GM23338 (cell line): ENCODE data around the gene OR6C74. TPM values are rescaled to one million over a fixed set of nuclear protein-coding genes. Genes with fewer than 3 reads are reported as not detected.

Source experiments
- ATAC-seq: fragments of 200-7000 bp; cut with Tn5 transposase; 3 replicates; pipeline ENCODE4 v1.9.1; 2020
- DNase-seq: peaks from one replicate; pipeline ENCODE4 v3.0.0-alpha.2; 2015; ENCODE audit warnings: low spot score
- H2AFZ ChIP-seq: fragments of 200-600 bp; sonication (generic); 2 replicates; pipeline ENCODE4 v1.8.0; 2016; ENCODE audit warnings: antibody characterized with exemption, mild to moderate bottlenecking, moderate library complexity
- H3F3A ChIP-seq: fragments of 200-600 bp; sonication (generic); replicated peaks from 2 replicates; pipeline ENCODE4 v1.8.0; 2017; ENCODE audit warnings: antibody characterized with exemption, mixed run types, low read depth
- H3K27ac ChIP-seq: fragments of 200-600 bp; sonication (generic); 2 replicates; pipeline ENCODE4 v1.6.1; 2016; ENCODE audit warnings: low read depth
- H3K27me3 ChIP-seq: fragments of 200-600 bp; sonication (generic); 2 replicates; pipeline ENCODE4 v1.8.0; 2016; ENCODE audit warnings: mild to moderate bottlenecking, mixed run types, moderate library complexity; ENCODE audit not compliant: insufficient read depth
- H3K36me3 ChIP-seq: fragments of 200-600 bp; sonication (generic); 2 replicates; pipeline ENCODE4 v1.8.0; 2016; ENCODE audit warnings: mild to moderate bottlenecking; ENCODE audit not compliant: insufficient read depth
- H3K4me1 ChIP-seq: fragments of 200-600 bp; sonication (generic); 2 replicates; pipeline ENCODE4 v1.8.0; 2016; ENCODE audit warnings: mild to moderate bottlenecking, moderate library complexity; ENCODE audit not compliant: insufficient read depth
- H3K4me2 ChIP-seq: fragments of 200-600 bp; sonication (generic); 2 replicates; pipeline ENCODE4 v1.7.1; 2017; ENCODE audit warnings: mixed run types
- H3K4me3 ChIP-seq: fragments of 200-600 bp; sonication (generic); 2 replicates; pipeline ENCODE4 v1.6.1; 2016; ENCODE audit warnings: mixed run types
- H3K79me2 ChIP-seq: fragments of 200-600 bp; sonication (generic); replicated peaks from 2 replicates; pipeline ENCODE4 v1.8.0; 2017; ENCODE audit warnings: mild to moderate bottlenecking; ENCODE audit not compliant: insufficient read depth
- H3K9me2 ChIP-seq: fragments of 200-600 bp; sonication (generic); 2 replicates; pipeline ENCODE4 v1.8.0; 2017; ENCODE audit not compliant: insufficient read depth
- H4K20me1 ChIP-seq: fragments of 200-600 bp; sonication (generic); replicated peaks from 2 replicates; pipeline ENCODE4 v1.8.0; 2017; ENCODE audit warnings: mild to moderate bottlenecking; ENCODE audit not compliant: insufficient read depth
- H3K27ac Mint-ChIP-seq: 2 replicates; pipeline ENCODE4 v1.8.0; 2020; ENCODE audit warnings: inconsistent platforms, mild to moderate bottlenecking, moderate library complexity, mixed read lengths
- H3K27me3 Mint-ChIP-seq: 3 replicates; pipeline ENCODE4 v1.8.0; 2022; ENCODE audit warnings: low read depth, mild to moderate bottlenecking, moderate library complexity, mixed read lengths, inconsistent platforms; ENCODE audit not compliant: insufficient read depth, poor library complexity
- H3K36me3 Mint-ChIP-seq: 3 replicates; pipeline ENCODE4 v1.8.0; 2021; ENCODE audit warnings: low read depth, mild to moderate bottlenecking, inconsistent platforms, moderate library complexity, mixed read lengths
- H3K4me1 Mint-ChIP-seq: 3 replicates; pipeline ENCODE4 v1.8.0; 2020; ENCODE audit warnings: mild to moderate bottlenecking, inconsistent platforms, mixed read lengths
- H3K4me3 Mint-ChIP-seq: 3 replicates; pipeline ENCODE4 v1.8.0; 2021; ENCODE audit warnings: moderate library complexity, mild to moderate bottlenecking, inconsistent platforms, mixed read lengths
- H3K9me3 Mint-ChIP-seq: 3 replicates; pipeline ENCODE4 v1.8.0; 2020; ENCODE audit warnings: moderate library complexity, mild to moderate bottlenecking, inconsistent platforms, mixed read lengths
- CREB1 ChIP-seq: fragments of 250-450 bp; sonication (Bioruptor Pico); IDR thresholded peaks from 2 replicates; pipeline ENCODE4 v1.5.0; 2020; ENCODE audit warnings: low read depth, mild to moderate bottlenecking, moderate library complexity
- CTCF ChIP-seq, 2 experiments: fragments of 200-600 bp in 1 of 2; sonication (generic) in 1 of 2; conservative IDR thresholded peaks; 2 replicates each; pipeline versions ENCODE4 v1.5.1 to v1.6.1; 2016 to 2017; ENCODE audit warnings: antibody characterized with exemption in 2 of 2, low read depth in 2 of 2, mild to moderate bottlenecking in 2 of 2, moderate library complexity in 1 of 2
- ETS1 ChIP-seq: IDR thresholded peaks from 2 replicates; pipeline ENCODE4 v1.6.1; 2016; ENCODE audit warnings: antibody characterized with exemption
- EZH2 ChIP-seq: fragments of 200-600 bp; sonication (generic); IDR thresholded peaks from one replicate; pipeline ENCODE4 v1.8.0; 2017; ENCODE audit warnings: antibody characterized with exemption, mild to moderate bottlenecking, low read depth; ENCODE audit not compliant: unreplicated experiment
- EZH2phosphoT487 ChIP-seq: fragments of 200-600 bp; sonication (generic); IDR thresholded peaks from one replicate; pipeline ENCODE4 v1.8.1; 2018; ENCODE audit warnings: antibody characterized with exemption; ENCODE audit not compliant: unreplicated experiment
- JUNB ChIP-seq: IDR thresholded peaks from one replicate; pipeline ENCODE4 v1.6.1; 2016; ENCODE audit warnings: antibody characterized with exemption; ENCODE audit not compliant: unreplicated experiment
- NANOG ChIP-seq: IDR thresholded peaks from 2 replicates; pipeline ENCODE4 v1.6.1; 2016; ENCODE audit warnings: antibody characterized with exemption, borderline replicate concordance
- POLR2AphosphoS5 ChIP-seq: IDR thresholded peaks from 2 replicates; pipeline ENCODE4 v1.6.1; 2016; ENCODE audit warnings: antibody characterized with exemption, low read depth
- STAT1 ChIP-seq: IDR thresholded peaks from one replicate; pipeline ENCODE4 v1.6.1; 2016; ENCODE audit warnings: antibody characterized with exemption; ENCODE audit not compliant: unreplicated experiment
- ZNF331 ChIP-seq: fragments of 250-450 bp; sonication (Bioruptor Pico); IDR thresholded peaks from 2 replicates; pipeline ENCODE4 v1.5.0; 2020; ENCODE audit warnings: low read depth, mild to moderate bottlenecking, moderate library complexity
- ZNF462 ChIP-seq: fragments of 250-450 bp; sonication (Bioruptor Pico); IDR thresholded peaks from 2 replicates; pipeline ENCODE4 v1.5.0; 2020; ENCODE audit warnings: mild to moderate bottlenecking, moderate library complexity
- polyA plus RNA-seq: library from polyadenylated mRNA; unstranded; fragments of >200 nt; fragmentation: Nextera tagmentation; extraction: Ambion mirVana; gene quantifications from 2 replicates; pipeline ENCODE4 v1.2.1, GENCODE V29; 2016
- total RNA-seq: library from RNA; depleted of rRNA; stranded (reverse); fragments of >200 nt; shearing (Covaris generic); gene quantifications from 2 replicates; pipeline ENCODE4 v1.2.3, GENCODE V29; 2014

OR6C74 gene
- total and polyA plus RNA-seq, 2 experiments from 2014 or later: not detected

- TF ChIP-seq CTCF (conservative IDR thresholded peaks at IDR 0.05; ENCODE audit: low read depth in 2 of 2) (no peak), NANOG (no peak)
These were observed 16.8 kb upstream of the OR6C74 start (continued) for GRCh38 chr12:55227643-55228042.

GRCh38 chr12:55246159-55246558, 1.8 kb downstream of the OR6C74 start:
- H3K4me3 Mint-ChIP-seq: no peak overlapping the region
- Histone ChIP-seq H3K9me2 (no peaks in the 10 kb centered on the region), H3K4me3 (no peak overlapping the region), H3K27ac (no peak overlapping the region), H3K4me1 (no peaks in the 10 kb centered on the region), H3F3A (no peaks in the 10 kb centered on the region), H3K79me2 (no peaks in the 10 kb centered on the region), H4K20me1 (no peaks in the 10 kb centered on the region), H2AFZ (no peak overlapping the region; the same call in 1 of the 2 replicates), H3K4me2 (no peak overlapping the region), H3K36me3 (no peaks in the 10 kb centered on the region), H3K27me3 (no peaks in the 10 kb centered on the region)
- peaks cover 5% of the 10 kb centered on the region for H3K27me3 Mint-ChIP-seq
- no peaks in the 10 kb centered on the region for H3K4me1 Mint-ChIP-seq
- no peak overlapping the region for H3K27ac Mint-ChIP-seq
- no peaks in the 10 kb centered on the region for H3K36me3 Mint-ChIP-seq
- no peaks in the 10 kb centered on the region for H3K9me3 Mint-ChIP-seq
- DNase-seq (no peak), ATAC-seq (no peak)
- no peak for TF ChIP-seq ETS1
- no peak for TF ChIP-seq EZH2
- no peak for TF ChIP-seq CREB1 (CRISPR knock-in tag)
- TF ChIP-seq ZNF462 (CRISPR knock-in tag): no peak
- TF ChIP-seq STAT1: no peak
- TF ChIP-seq ZNF331 (CRISPR knock-in tag): no peak
- no peak for TF ChIP-seq CTCF (conservative IDR thresholded peaks at IDR 0.05; ENCODE audit: low read depth in 2 of 2)
- TF ChIP-seq JUNB: no peak
- no peak for TF ChIP-seq EZH2phosphoT487
- no peak for TF ChIP-seq POLR2AphosphoS5
